WTC11 (cell line): Measurements from ENCODE around the gene TSPAN31.

Experiments used
- CREM ChIP-seq: sonication (generic); formaldehyde crosslinking; IDR thresholded peaks from 2 replicates; pipeline ENCODE4 v1.8.1; 2022; ENCODE audit warnings: mild to moderate bottlenecking, missing genetic modification reagents, moderate library complexity
- SMAD3 ChIP-seq: sonication (generic); formaldehyde crosslinking; IDR thresholded peaks from 2 replicates; pipeline ENCODE4 v1.8.0; 2022; ENCODE audit warnings: missing genetic modification reagents, mild to moderate bottlenecking, borderline replicate concordance
- ZNF232 ChIP-seq: sonication (generic); formaldehyde crosslinking; IDR thresholded peaks from 2 replicates; pipeline ENCODE4 v1.8.0; 2022; ENCODE audit warnings: mild to moderate bottlenecking, missing genetic modification reagents
- ZNF317 ChIP-seq: sonication (generic); formaldehyde crosslinking; IDR thresholded peaks from 2 replicates; pipeline ENCODE4 v1.8.1; 2023; ENCODE audit warnings: low read depth, mild to moderate bottlenecking, moderate library complexity, missing genetic modification reagents, borderline replicate concordance
- TF ChIP-seq, protein P1 (sequence below): fragments of 200-600 bp; IDR thresholded peaks from 2 replicates; pipeline ENCODE4 v1.8.0; 2022; ENCODE audit warnings: antibody characterized with exemption
- TF ChIP-seq, protein P2 (sequence below): sonication (generic); formaldehyde crosslinking; IDR thresholded peaks from 2 replicates; pipeline ENCODE4 v1.8.1; 2023; ENCODE audit warnings: mild to moderate bottlenecking, missing genetic modification reagents, moderate library complexity
- TF ChIP-seq, protein P3 (sequence below): sonication (generic); formaldehyde crosslinking; IDR thresholded peaks from 2 replicates; pipeline ENCODE4 v1.8.1; 2022; ENCODE audit warnings: missing genetic modification reagents, borderline replicate concordance
- TF ChIP-seq, protein P4 (sequence below): sonication (generic); formaldehyde crosslinking; IDR thresholded peaks from 2 replicates; pipeline ENCODE4 v1.8.0; 2022; ENCODE audit warnings: mild to moderate bottlenecking, missing genetic modification reagents

GRCh38 chr12:57793920-57794319 is 49.1 kb downstream of the TSPAN31 start:
- TF ChIP-seq, protein P1, sequence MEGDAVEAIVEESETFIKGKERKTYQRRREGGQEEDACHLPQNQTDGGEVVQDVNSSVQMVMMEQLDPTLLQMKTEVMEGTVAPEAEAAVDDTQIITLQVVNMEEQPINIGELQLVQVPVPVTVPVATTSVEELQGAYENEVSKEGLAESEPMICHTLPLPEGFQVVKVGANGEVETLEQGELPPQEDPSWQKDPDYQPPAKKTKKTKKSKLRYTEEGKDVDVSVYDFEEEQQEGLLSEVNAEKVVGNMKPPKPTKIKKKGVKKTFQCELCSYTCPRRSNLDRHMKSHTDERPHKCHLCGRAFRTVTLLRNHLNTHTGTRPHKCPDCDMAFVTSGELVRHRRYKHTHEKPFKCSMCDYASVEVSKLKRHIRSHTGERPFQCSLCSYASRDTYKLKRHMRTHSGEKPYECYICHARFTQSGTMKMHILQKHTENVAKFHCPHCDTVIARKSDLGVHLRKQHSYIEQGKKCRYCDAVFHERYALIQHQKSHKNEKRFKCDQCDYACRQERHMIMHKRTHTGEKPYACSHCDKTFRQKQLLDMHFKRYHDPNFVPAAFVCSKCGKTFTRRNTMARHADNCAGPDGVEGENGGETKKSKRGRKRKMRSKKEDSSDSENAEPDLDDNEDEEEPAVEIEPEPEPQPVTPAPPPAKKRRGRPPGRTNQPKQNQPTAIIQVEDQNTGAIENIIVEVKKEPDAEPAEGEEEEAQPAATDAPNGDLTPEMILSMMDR: no peak
- no peak for TF ChIP-seq SMAD3 (CRISPR knock-in tag)
- TF ChIP-seq, protein P2, sequence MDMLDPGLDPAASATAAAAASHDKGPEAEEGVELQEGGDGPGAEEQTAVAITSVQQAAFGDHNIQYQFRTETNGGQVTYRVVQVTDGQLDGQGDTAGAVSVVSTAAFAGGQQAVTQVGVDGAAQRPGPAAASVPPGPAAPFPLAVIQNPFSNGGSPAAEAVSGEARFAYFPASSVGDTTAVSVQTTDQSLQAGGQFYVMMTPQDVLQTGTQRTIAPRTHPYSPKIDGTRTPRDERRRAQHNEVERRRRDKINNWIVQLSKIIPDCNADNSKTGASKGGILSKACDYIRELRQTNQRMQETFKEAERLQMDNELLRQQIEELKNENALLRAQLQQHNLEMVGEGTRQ (CRISPR knock-in tag): no peak
- TF ChIP-seq ZNF317 (CRISPR knock-in tag): no peak
- TF ChIP-seq, protein P3, sequence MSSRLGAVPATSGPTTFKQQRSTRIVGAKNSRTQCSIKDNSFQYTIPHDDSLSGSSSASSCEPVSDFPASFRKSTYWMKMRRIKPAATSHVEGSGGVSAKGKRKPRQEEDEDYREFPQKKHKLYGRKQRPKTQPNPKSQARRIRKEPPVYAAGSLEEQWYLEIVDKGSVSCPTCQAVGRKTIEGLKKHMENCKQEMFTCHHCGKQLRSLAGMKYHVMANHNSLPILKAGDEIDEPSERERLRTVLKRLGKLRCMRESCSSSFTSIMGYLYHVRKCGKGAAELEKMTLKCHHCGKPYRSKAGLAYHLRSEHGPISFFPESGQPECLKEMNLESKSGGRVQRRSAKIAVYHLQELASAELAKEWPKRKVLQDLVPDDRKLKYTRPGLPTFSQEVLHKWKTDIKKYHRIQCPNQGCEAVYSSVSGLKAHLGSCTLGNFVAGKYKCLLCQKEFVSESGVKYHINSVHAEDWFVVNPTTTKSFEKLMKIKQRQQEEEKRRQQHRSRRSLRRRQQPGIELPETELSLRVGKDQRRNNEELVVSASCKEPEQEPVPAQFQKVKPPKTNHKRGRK (CRISPR knock-in tag): no peak
- TF ChIP-seq ZNF232 (CRISPR knock-in tag): no peak
- no peak for TF ChIP-seq CREM (CRISPR knock-in tag)
- TF ChIP-seq, protein P4, sequence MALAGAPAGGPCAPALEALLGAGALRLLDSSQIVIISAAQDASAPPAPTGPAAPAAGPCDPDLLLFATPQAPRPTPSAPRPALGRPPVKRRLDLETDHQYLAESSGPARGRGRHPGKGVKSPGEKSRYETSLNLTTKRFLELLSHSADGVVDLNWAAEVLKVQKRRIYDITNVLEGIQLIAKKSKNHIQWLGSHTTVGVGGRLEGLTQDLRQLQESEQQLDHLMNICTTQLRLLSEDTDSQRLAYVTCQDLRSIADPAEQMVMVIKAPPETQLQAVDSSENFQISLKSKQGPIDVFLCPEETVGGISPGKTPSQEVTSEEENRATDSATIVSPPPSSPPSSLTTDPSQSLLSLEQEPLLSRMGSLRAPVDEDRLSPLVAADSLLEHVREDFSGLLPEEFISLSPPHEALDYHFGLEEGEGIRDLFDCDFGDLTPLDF (CRISPR knock-in tag): no peak
